Thoracic aorta (tissue), 2 donors: ENCODE measurements around the gene CCER1. TPM values are rescaled to one million over a fixed set of nuclear protein-coding genes. Genes with fewer than 3 reads are reported as not detected.
A peak's percentile ranks its signal among the peaks of the same experiment; 100 is the strongest.

Experiments used
- ATAC-seq: fragments of 150-250 bp; one replicate; pipeline ENCODE4 v1.8.0; 2017; ENCODE audit warnings: low read depth; ENCODE audit not compliant: insufficient number of reproducible peaks, low FRiP score
- DNase-seq: peaks from one replicate; pipeline ENCODE4 v3.0.0-alpha.2; 2020; ENCODE audit warnings: low spot score
- H3K27ac ChIP-seq, 2 donors: fragments of 200-600 bp; sonication (generic); 1 replicate in 1 of 2; 2 replicates in 1 of 2; pipeline ENCODE4 v1.5.1; 2016; ENCODE audit warnings: mild to moderate bottlenecking in 2 of 2, moderate library complexity in 2 of 2
- H3K27me3 ChIP-seq: fragments of 200-600 bp; sonication (generic); replicated peaks from 2 replicates; pipeline ENCODE4 v1.6.0; 2016; ENCODE audit warnings: mild to moderate bottlenecking; ENCODE audit not compliant: insufficient read depth
- H3K36me3 ChIP-seq: fragments of 200-600 bp; sonication (generic); one replicate; pipeline ENCODE4 v1.5.1; 2016
- H3K4me1 ChIP-seq, 2 donors: fragments of 200-600 bp; sonication (generic); 1 replicate in 1 of 2; 2 replicates in 1 of 2; pipeline versions ENCODE4 v1.5.1 to v1.6.0; 2016; ENCODE audit warnings: low read depth in 2 of 2, mild to moderate bottlenecking in 1 of 2; ENCODE audit not compliant: control insufficient read depth in 1 of 2
- H3K4me3 ChIP-seq: fragments of 200-600 bp; sonication (generic); 2 replicates; pipeline ENCODE4 v1.5.1; 2016; ENCODE audit warnings: mild to moderate bottlenecking
- H3K9me3 ChIP-seq: fragments of 200-600 bp; sonication (generic); 2 replicates; pipeline ENCODE4 v1.5.1; 2016
- CTCF ChIP-seq: fragments of 200-600 bp; sonication (generic); IDR thresholded peaks from one replicate; pipeline ENCODE4 v1.5.1; 2019; ENCODE audit warnings: antibody characterized with exemption
- total RNA-seq, 2 donors: library from RNA; depleted of rRNA; stranded (reverse); fragments of >200 nt; gene quantifications; one replicate each; pipeline versions ENCODE4 v1.1.0 to v1.2.3, GENCODE V29; 2016

Gene CCER1
- total RNA-seq, 2 donors from 2014 or later = not detected

- H3K27ac ChIP-seq = no peak overlapping the region
- DNase-seq = no peak
- TF ChIP-seq CTCF = peak; percentile 68
Observed at GRCh38 chr12:90978117-90978770, 23.3 kb upstream of the CCER1 start.

GRCh38 chr12:90977224-90977623, 22.2 kb upstream of the CCER1 start:
- Histone ChIP-seq H3K27me3 (no peaks in the 10 kb centered on the region), H3K36me3 (no peaks in the 10 kb centered on the region), H3K9me3 (no peaks in the 10 kb centered on the region), H3K4me1 (no peaks in the 10 kb centered on the region), H3K27ac (no peak overlapping the region), H3K4me3 (no peak overlapping the region)
- TF ChIP-seq CTCF = no peak
- DNase-seq (no peak), ATAC-seq (no peak)

More at GRCh38 chr12:90978117-90978770, 23.3 kb upstream of the CCER1 start:
- no peaks in the 10 kb centered on the region for H3K9me3 ChIP-seq
- H3K4me1 ChIP-seq = no peaks in the 10 kb centered on the region
- no peaks in the 10 kb centered on the region for H3K36me3 ChIP-seq
- H3K27me3 ChIP-seq = no peaks in the 10 kb centered on the region
- peak; percentile 43 for ATAC-seq
- no peak overlapping the region for H3K4me3 ChIP-seq

GRCh38 chr12:90974286-90974685, 19.3 kb upstream of the CCER1 start:
- Histone ChIP-seq H3K27me3 (no peaks in the 10 kb centered on the region), H3K4me1 (no peaks in the 10 kb centered on the region), H3K4me3 (no peak overlapping the region), H3K36me3 (no peaks in the 10 kb centered on the region), H3K9me3 (no peaks in the 10 kb centered on the region), H3K27ac (no peak overlapping the region)
- ATAC-seq (no peak), DNase-seq (no peak)
- TF ChIP-seq CTCF = no peak

GRCh38 chr12:90972226-90972625, 17.2 kb upstream of the CCER1 start:
- Histone ChIP-seq H3K27me3 (no peaks in the 10 kb centered on the region), H3K4me3 (no peak overlapping the region), H3K27ac (no peak overlapping the region), H3K9me3 (no peaks in the 10 kb centered on the region), H3K4me1 (no peaks in the 10 kb centered on the region), H3K36me3 (no peaks in the 10 kb centered on the region)
- TF ChIP-seq CTCF = no peak
- DNase-seq (no peak), ATAC-seq (no peak)

- no peak for DNase-seq
- Histone ChIP-seq H3K36me3 (no peaks in the 10 kb centered on the region), H3K27ac (no peak overlapping the region), H3K4me1 (no peaks in the 10 kb centered on the region), H3K9me3 (no peaks in the 10 kb centered on the region), H3K4me3 (no peak overlapping the region), H3K27me3 (no peaks in the 10 kb centered on the region)
- ATAC-seq = no peak
- TF ChIP-seq CTCF = no peak
Observed at GRCh38 chr12:90970911-90971310, 15.9 kb upstream of the CCER1 start.
